ENCODE measurements around the gene DVL2.

Gene DVL2

DNA sequence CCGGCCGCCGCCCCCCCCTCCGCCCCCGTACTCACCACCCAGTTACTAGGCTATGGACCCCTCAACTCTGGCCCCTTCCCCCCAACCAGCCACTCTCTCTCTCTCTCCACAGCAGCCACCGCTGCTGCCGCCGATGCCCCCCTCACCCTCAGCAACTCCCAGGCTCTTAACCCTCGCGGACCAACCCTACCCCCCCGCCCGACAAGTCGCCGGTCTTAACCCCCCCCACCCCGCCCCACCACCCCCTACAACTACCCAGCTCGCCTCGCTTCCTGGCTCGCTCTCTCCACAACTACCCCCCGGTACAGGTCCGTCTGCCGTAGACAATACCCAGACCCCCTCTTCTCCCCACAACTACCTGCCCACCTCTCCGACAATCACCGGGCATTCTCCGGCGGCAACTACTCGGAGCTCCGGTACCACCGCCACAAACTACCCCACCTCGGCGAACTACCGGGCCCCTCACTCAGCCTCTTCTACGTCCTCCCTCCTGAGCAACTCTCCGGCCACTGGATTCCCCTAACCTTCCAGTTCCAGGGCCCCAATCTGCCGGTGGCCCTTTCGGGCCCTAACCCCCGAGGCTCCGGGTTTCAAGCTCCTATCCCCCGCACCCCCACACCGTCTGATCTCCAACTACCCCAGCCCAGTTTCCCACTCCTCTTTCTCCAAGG lies 4.2 kb upstream of the DVL2 start:
- no peak for DNase-seq (ENCODE audit: low read depth in 2 of 3, low spot score in 1 of 3)

DNA sequence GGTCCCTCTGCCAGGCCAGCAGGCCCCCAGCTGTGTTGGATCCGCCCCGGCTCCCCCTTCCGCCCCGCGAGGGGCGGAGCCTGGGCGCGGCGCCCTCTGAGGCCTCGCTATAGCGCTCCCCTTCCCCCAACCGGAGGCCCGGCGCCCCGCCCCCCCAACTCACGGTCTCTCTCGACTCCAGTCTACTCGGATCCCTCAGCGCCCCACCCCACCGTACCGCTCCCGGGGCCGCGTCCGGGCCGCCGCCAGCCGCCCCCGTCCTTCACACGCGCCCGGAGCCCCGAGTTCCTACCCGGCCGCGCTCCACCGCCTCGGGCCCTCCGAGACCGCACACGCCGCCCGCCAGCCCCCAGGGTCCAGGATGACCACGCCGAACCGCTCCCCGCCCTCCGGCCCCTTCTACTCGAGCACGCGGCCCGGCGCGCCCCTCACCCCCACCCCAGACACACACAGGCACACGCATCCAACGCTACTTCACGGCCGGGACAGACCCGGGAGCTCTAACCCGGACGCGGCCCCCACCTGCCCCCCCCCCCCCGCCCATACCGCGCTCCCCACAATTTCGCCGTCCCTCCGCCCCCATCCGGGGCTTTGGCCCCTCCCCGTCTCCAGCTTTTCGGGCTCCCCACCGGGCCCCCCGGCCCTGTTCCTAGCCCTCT lies 3.6 kb upstream of the DVL2 start:
- peak; percentile 74 to 85 (median 75) for DNase-seq (ENCODE audit: low read depth in 2 of 3, low spot score in 1 of 3)

DNA sequence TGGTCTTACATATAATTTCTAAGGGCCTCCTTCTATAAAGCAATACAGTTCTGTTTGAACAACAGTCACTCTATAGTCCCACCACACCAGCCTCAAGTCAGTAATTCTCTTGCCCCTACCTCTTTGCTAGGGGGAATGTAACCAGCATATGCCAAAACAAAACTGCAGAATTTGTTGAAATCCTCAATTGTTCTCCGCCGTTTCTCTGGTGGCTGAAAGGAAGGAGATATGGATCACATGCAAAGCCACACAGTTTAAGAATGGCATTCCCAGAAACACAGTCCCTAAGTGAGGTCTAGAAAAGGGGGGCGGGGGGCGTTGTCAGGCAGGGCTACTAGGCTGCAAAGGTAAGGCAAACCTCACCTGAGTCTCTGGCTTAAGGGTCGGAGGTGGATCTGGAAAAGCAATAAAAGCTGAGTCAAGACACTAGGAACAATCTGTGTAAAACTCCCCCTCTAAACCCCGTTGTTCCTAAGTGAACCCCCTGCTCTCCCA lies 3.0 kb upstream of the DVL2 start:
- no peak for DNase-seq (ENCODE audit: low read depth in 2 of 3, low spot score in 1 of 3)

DNA sequence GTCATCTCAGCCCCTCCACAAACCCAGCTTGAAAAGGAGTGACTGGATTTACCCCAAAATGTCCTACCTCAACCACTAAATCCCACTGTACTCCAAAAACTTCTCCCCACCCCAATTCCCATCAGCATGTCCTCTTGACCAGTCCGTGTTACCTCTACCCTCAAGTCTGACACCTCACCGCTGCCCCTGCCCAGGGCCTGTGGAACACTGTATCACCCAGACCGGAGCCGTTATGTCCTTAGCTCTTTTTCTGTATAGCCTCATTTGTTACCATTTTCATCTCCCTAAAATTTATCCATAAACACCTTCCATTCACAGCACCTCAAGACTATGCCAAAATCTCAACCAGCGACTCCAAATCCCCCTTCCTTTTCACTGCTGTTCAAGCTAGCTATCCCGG lies 2.5 kb upstream of the DVL2 start:
- DNase-seq (ENCODE audit: low read depth in 2 of 3, low spot score in 1 of 3), result no peak

DNA sequence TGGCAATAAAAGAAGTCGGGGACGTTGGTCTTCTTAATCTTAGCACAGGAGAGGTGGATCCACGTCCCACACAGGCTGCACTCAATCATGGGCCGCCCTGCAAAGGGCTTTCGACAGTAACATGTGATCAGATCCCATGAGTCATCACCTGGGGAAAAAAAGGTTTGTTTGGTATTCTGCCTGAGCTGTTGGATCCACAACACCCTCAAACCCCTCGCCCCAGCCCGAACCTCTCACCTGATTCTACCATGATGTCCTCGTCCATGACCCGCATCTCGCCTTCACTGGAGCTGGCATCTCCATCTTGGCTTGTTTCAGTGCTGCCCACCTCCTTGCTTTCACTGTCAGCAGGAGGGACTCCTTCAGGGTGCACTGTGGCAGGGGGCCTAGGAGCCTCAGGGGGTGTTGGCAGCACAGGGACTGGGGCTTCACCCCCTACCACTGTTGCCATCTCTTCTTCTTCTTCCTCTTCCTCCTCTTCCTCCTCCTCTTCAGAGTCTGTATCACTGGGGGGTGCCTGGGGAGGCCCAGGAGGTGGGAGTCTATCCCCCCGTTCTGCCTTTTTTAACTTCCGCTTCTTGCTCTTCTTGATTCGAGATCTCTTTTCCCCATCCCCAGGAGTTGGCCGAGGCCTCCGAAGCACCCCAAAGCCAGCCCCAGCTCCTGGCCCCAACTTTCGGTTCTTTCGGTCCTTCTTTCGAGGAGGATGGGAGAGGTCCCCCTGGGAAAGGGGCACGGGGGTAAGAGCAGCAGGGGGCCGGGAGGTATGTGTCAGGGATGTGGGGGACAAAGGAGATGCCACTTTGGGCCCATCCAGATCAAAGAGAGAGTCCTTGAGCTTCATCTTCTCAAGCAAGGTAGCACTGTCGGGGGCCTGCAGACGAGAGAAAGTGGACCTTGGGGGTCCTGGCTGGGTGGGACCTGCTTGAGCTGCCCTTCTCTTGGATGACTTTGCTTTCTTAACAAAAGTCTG lies 1.7 kb upstream of the DVL2 start:
- DNase-seq (ENCODE audit: low read depth in 2 of 3, low spot score in 1 of 3), result no peak

DNA sequence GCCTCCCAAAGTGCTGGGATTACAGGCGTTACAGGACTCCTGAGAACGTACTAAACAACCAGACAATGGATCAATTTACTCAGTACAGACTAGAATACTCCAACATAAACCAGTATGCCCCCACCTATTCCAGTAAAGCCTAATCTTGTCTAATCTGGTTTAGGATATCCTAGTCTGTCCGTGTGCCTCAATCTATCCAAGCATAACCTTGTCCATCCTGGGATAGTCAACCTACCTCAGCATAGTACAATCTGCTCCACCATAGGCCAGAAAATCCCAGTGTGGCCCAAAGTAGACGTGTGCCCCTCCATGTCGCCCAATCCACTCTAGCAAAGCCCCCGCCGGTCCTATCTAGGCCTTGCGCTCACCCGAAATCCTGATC lies 625 bp downstream of the DVL2 start:
- DNase-seq (ENCODE audit: low read depth in 2 of 3, low spot score in 1 of 3), result no peak

DNA sequence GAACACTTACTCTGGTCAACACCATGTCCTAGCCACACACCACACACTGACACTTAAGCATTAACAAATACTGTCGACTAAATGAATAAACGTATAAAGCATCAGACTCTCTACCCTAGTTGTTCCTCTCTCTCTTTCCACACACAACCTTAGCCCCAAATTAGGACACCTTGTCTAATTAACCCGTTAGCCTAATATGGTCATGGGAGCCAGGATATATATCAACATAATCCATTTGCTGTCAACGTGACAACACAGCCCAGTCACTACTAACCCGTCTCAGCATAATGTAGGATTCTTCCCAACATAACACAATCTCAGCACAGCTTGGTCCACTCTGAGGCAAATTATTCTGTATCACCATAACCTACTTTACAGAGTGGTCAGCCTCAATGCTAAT lies 2.2 kb downstream of the DVL2 start:
- no peak for DNase-seq (ENCODE audit: low read depth in 2 of 3, low spot score in 1 of 3)

DNA sequence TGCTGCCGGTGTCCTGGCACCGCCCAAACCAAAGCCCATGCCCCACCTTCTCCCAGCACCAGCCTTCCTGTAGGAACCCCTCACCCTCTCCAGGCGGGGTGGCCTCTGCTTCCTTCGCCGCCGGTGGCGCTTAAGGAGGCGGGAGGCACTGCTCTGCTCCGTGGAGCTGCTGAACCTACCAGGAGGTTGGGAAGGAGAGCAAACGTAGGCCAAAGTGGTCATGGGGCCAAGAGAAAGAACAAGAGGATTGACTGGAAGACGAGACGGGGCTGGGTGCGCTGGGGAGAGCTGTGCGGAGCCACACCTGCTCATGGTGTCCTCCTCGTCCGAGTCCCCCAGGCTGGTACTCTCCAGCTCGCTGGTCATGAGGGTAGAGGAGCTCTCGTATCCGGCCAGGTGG lies 4.8 kb downstream of the DVL2 start:
- DNase-seq (ENCODE audit: low read depth in 2 of 3, low spot score in 1 of 3), result no peak

DNA sequence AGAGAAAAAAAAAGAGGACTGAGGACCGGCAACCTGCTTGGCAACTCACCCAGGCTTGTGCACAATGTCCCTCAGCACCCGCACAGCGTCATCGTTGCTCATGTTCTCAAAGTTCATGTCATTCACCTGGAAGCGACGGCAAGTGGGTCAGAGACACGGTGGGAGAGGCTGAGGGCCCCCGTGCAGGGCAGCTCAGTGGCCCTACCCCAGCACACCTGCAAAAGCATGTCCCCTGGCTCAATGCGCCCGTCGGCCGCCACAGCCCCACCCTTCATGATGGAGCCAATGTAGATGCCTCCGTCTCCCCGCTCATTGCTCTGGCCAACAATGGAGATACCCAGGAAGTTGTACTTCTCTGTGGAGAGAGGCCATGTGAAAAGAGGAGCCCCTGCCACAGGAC lies 5.4 kb downstream of the DVL2 start:
- DNase-seq (ENCODE audit: low read depth in 2 of 3, low spot score in 1 of 3), result no peak

DNA sequence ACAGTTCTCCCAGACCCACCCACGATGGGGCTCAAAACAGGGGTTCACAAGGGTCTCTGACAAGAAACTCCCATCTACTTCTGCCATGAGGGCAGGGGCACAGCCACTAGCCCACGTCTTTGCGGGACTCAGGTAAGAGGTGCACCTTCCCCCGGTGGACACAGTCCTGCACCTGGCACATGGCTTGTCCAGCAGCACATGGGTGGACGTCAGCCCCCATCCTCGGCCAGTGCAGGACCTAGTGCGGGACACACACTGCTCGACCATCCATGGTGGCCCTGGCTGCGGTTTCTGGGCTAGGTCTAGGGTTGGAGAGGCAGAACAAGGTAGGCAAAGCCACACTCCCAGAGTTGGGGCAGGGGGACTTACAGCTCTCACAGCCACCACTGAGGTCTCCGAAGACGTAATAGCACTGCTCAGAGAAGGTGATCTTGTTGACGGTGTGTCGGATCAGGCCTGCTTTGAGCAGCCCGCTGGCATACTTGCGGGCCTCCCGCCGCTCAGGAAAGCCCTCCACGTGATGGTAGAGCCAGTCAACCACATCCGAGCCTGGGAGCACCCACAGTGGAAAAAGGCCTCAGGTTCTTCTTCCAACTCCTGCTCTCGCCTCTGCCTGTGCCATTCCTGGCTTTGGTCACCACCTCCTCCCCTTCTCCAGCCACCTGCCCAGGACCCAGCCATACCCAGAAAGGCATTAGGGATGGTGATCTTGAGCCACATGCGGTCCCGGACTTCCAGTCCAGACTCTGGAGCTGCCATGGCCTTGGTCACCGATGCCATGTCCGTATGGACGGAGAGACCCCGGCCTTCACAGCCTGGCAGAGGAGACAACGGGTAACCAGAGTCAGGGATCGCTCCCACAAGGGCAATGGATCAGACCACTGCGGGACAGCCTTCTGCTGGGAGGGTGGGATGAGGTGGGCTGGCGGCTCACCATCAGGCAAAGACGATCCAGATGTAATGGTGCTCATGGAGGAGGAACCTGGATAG lies 7.3 kb downstream of the DVL2 start:
- no peak for DNase-seq (ENCODE audit: low read depth in 2 of 3, low spot score in 1 of 3)

DNA sequence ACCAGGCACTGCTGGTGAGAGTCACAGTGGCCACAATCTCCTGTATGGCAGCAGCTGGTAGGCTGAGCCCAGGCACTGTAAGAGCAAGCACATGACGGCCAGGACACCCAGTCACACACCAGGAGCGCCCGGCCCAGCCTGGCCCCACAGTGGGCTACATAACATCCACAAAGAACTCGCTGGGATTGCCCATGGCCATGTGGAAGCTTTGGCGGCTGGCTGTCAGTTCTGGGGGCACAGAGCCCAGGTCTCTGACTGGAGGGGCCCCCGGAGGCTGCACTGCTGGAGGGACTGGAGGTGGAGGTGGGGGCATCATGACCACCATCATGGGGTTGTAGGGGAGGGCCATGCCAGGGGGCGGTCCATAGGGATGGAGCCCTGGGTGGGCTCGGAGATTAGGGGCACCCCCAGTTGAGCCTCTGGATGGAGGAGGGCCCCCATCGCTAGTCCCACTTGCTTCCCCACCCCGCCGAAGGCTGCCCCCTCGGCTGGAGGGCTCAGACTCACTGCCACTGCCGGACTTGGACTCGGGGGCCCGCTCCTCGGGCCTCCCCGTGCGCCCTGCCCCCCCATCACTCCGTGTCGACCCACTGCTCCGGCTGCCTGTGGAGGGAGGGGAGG lies 8.5 kb downstream of the DVL2 start:
- no peak for DNase-seq (ENCODE audit: low read depth in 2 of 3, low spot score in 1 of 3)

DNA sequence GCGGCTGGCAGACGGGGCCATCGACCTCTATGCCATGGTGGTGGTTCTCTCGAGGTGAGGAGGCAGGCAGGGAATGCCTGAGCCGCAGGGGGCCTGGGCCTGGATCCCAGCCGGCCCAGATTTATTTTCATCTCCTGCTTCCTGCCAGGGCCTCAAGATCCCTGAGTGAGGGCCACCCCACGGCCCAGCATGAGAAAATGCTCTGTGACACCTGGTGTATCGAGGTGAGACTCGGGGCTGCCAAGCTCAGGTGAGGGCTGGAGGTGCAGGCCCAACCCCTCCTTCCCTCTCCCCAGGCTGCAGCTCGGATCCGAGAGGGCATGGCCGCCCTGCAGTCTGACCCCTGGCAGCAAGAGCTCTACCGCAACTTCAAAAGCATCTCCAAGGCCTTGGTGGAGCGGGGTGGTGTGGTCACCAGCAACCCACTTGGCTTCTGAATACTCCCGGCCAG lies 9.6 kb downstream of the DVL2 start:
- DNase-seq (ENCODE audit: low read depth in 2 of 3, low spot score in 1 of 3), result no peak

DNA sequence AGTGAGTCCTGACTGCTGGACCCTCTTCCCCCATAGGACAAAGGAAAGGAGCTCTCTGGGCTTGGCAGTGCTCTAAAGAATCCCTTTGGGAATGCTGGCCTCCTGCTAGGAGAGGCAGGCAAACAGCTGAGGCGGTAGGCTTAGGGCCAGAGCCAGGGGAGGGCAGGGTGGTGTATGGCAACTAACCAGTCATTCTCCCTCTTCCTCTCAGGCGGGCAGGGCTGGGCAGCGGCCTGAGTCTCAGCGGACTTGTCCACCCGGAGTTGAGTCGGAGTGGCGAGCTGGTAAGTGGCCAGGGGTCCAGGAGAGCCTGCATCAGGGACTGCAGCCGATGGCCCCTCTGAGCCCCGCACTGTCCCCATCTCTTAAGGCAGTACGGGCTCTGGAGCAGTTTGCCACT lies 10.2 kb downstream of the DVL2 start:
- DNase-seq (ENCODE audit: low read depth in 2 of 3, low spot score in 1 of 3), result no peak

DNA sequence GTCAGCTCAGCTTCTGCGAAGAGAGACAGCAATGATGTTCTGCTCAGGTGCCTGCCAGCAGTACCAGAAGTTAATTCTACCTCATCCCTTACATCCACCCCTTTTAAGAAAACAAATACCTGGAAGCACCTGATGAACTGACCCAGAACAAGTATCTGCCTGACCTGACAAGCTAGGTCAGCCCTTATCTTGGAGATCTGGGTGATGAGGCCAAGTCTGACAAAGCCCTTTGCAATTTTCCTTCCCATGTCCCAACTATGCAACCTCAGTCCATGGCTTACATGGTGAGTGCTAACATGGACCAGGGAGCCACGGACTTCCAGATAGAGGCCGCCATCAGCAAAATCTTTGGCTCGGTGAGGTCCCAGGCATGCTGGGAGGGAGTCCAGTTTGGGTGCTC lies 10.9 kb downstream of the DVL2 start:
- no peak for DNase-seq (ENCODE audit: low read depth in 2 of 3, low spot score in 1 of 3)

DNA sequence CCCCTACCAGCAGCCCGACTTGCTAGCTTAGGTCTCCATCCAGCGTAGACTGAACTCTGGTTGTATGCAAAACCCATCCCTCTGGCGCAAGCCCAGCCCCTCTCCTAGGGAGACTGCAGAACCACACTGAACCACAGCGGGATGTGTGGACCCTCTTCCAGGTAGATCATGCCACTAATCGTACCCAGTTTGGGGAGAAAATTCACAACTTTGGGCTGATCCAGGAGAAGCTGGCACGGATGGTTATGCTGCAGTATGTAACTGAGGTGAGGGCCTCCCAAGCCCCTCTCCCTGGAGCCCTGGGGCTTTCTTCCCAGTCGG lies 11.4 kb downstream of the DVL2 start:
- no peak for DNase-seq (ENCODE audit: low read depth in 2 of 3, low spot score in 1 of 3)

DNA sequence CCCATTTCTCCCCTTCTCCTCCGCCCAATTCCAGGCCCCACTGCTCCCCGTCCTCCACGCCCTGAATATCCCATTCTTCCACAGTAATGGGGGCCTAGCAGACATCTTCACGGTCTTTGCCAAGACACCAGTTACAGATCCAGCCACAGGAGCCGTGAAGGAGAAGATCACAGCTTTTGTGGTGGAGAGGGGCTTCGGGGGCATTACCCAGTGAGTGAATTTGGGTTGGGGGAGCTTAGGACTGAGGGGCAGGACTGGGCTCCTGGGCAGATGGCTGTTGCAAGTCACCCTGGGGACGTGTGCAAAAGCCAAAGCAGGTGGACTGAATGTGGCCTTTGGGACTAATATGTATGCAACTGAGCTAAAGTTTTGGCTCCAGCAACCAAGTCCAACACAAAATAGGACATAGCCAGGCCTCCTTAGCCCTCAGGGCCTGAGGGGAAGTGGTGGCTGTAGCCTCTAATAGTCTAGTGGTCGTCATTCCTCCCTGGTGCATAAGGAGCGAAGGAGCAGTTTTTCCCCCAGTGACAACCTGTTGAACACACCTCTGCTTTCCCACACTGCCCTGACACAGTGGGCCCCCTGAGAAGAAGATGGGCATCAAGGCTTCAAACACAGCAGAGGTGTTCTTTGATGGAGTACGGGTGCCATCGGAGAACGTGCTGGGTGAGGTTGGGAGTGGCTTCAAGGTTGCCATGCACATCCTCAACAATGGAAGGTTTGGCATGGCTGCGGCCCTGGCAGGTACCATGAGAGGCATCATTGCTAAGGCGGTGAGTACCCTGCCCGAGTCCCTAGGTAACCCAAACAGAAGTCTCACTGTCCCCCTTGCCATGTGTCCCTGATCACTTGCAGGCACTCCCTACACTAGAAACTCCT lies 12.0 kb downstream of the DVL2 start:
- no peak for DNase-seq (ENCODE audit: low read depth in 2 of 3, low spot score in 1 of 3)

DNA sequence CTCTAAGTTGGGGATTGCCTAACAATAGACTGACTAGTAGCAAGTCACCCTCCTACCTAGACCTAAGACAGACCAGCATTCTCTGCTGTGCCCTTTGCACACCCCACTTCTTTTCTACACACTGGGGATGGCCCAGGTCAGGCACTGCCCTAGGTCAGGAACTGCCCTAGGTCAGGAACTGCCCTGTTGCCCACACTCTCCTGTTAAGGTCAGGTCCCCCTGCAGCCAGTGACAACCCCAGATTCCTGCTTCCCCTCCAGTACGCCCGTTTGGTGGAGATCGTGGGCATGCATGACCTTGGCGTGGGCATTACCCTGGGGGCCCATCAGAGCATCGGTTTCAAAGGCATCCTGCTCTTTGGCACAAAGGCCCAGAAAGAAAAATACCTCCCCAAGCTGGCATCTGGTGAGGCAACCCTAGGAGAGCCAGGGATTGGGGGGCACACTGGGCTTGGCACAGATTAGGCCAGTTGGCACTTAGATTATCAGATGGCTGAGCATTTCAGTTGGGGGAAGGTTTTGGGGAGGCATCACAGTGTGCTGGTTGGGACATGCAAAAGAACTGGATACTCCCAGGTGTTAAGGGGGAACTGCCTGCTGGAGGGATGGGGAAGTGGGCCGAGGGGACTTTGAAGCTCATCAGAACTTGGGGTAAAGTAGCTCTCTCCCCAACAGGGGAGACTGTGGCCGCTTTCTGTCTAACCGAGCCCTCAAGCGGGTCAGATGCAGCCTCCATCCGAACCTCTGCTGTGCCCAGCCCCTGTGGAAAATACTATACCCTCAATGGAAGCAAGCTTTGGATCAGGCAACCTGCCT lies 12.8 kb downstream of the DVL2 start:
- DNase-seq (ENCODE audit: low read depth in 2 of 3, low spot score in 1 of 3), result no peak

DNA sequence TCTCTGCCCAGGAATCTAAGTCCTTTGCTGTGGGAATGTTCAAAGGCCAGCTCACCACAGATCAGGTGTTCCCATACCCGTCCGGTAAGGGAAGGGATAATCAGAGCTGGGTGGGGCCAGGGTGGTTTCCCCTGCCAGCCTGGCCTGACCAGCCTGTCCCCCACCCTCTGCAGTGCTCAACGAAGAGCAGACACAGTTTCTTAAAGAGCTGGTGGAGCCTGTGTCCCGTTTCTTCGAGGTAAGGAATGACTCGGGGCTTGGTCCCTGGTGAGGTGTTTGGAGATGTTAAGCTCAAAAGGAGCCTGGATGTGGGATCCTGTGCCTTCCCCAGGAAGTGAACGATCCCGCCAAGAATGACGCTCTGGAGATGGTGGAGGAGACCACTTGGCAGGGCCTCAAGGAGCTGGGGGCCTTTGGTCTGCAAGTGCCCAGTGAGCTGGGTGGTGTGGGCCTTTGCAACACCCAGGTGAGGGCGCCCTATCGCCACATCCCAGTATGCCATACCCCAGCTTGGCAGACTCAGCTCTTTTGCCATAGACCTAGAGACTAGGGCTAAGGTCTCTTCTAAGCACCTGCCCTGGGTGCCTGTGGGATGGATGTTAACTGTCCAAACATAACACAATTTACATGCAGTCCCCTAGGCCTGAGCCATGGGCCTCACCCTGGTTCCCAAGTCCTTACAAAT lies 13.6 kb downstream of the DVL2 start:
- DNase-seq (ENCODE audit: low read depth in 2 of 3, low spot score in 1 of 3), result peak in 2 of 3 donors; percentile 45 to 47

All from stimulated activated CD4-positive, alpha-beta T cell treated with anti-CD3 and anti-CD28 coated beads, Interleukin-12 subunit alpha, Interleukin-12 subunit beta, amount 100 ng/mL, for 48 hours (primary cell).